H1 (cell line): ENCODE results near the gene HCAR1. TPM values are rescaled to one million over a fixed set of nuclear protein-coding genes. Genes with fewer than 3 reads are reported as not detected.

Experiments used
- CTCF ChIA-PET: fragments of 300-600 bp; sonication (Branson Sonifier 250); formaldehyde crosslinking; loops from one replicate; lab custom pipeline; 2021; ENCODE audit not compliant: partially characterized antibody; lab: Charles Lee
- POLR2A ChIA-PET: fragments of 300-600 bp; sonication (Branson Sonifier 250); formaldehyde crosslinking; loops from one replicate; lab custom pipeline; 2021; ENCODE audit warnings: inconsistent platforms; ENCODE audit not compliant: partially characterized antibody; lab: Charles Lee
- DNase-seq, 2 experiments: peaks; one replicate each; pipeline versions ENCODE4 v3.0.0 to v3.0.0-alpha.2; 2010 to 2022; ENCODE audit warnings: low spot score in 2 of 2, low read depth in 1 of 2, mixed read lengths in 1 of 2
- FAIRE-seq: peaks from 2 replicates; lab custom pipeline; 2011; peaks lifted over from hg19 to GRCh38; lab: Jason Lieb, UNC
- H2AFZ ChIP-seq: 2 replicates; pipeline ENCODE4 v1.8.1; 2012; ENCODE audit warnings: low read length, inconsistent platforms
- H2AK5ac ChIP-seq: 2 replicates; pipeline ENCODE4 v1.6.1; 2013; ENCODE audit warnings: low read depth, low read length
- H2BK120ac ChIP-seq: replicated peaks from 2 replicates; pipeline ENCODE3; 2013; ENCODE audit warnings: low read depth, low read length, inconsistent platforms
- H2BK12ac ChIP-seq: 2 replicates; pipeline ENCODE4 v1.6.1; 2013; ENCODE audit warnings: low read depth, low read length
- H2BK15ac ChIP-seq: 2 replicates; pipeline ENCODE4 v1.6.1; 2013; ENCODE audit warnings: low read length
- H2BK20ac ChIP-seq: 2 replicates; pipeline ENCODE4 v1.6.1; 2013; ENCODE audit warnings: low read length
- H2BK5ac ChIP-seq: 2 replicates; pipeline ENCODE4 v1.6.1; 2013; ENCODE audit warnings: low read depth, low read length
- H3K14ac ChIP-seq: 2 replicates; pipeline ENCODE4 v1.6.1; 2013; ENCODE audit warnings: inconsistent platforms; ENCODE audit not compliant: insufficient read length
- H3K18ac ChIP-seq: 2 replicates; pipeline ENCODE4 v1.6.1; 2013; ENCODE audit warnings: low read length; ENCODE audit errors: extremely low read depth
- H3K23ac ChIP-seq: 2 replicates; pipeline ENCODE4 v1.6.1; 2013; ENCODE audit warnings: inconsistent platforms; ENCODE audit not compliant: insufficient read length
- H3K23me2 ChIP-seq: 2 replicates; pipeline ENCODE4 v1.6.1; 2013; ENCODE audit warnings: low read depth, low read length
- H3K27ac ChIP-seq: 2 replicates; pipeline ENCODE4 v1.6.1; 2011; ENCODE audit warnings: low read depth, low read length, inconsistent platforms
- H3K27me3 ChIP-seq, 4 experiments: replicated peaks in 1 of 4; 1 replicate in 1 of 4; 2 replicates in 3 of 4; pipeline versions ENCODE4 v1.6.1 to v1.8.1; 2011 to 2013; ENCODE audit warnings: low read length in 3 of 4, mild to moderate bottlenecking in 3 of 4, inconsistent platforms in 2 of 4, mixed read lengths in 2 of 4, moderate library complexity in 1 of 4; ENCODE audit not compliant: control insufficient read depth in 3 of 4, insufficient read depth in 3 of 4; ENCODE audit errors: extremely low read depth in 1 of 4
- H3K36me3 ChIP-seq, 4 experiments: 2 replicates each; pipeline versions ENCODE4 v1.6.1 to v1.8.1; 2011 to 2013; ENCODE audit warnings: mild to moderate bottlenecking in 4 of 4, low read length in 3 of 4, moderate library complexity in 2 of 4, control low read depth in 1 of 4, inconsistent platforms in 1 of 4; ENCODE audit not compliant: insufficient read depth in 4 of 4, control insufficient read depth in 2 of 4
- H3K4ac ChIP-seq: replicated peaks from 2 replicates; pipeline ENCODE3; 2013; ENCODE audit warnings: low read length, low read depth, mixed read lengths, inconsistent platforms; ENCODE audit not compliant: insufficient read length
- H3K4me1 ChIP-seq, 4 experiments: replicated peaks in 1 of 4; 1 replicate in 1 of 4; 2 replicates in 3 of 4; pipeline versions ENCODE4 v1.6.1 to v1.8.1; 2011 to 2013; ENCODE audit warnings: low read length in 3 of 4, inconsistent platforms in 2 of 4, mixed read lengths in 1 of 4; ENCODE audit not compliant: insufficient read depth in 4 of 4, control insufficient read depth in 3 of 4
- H3K4me2 ChIP-seq, 2 experiments: 2 replicates each; pipeline versions ENCODE4 v1.6.1 to v1.8.1; 2011 to 2013; ENCODE audit warnings: low read depth in 2 of 2, low read length in 2 of 2, control low read depth in 1 of 2, inconsistent platforms in 1 of 2, mild to moderate bottlenecking in 1 of 2; ENCODE audit not compliant: insufficient read depth in 1 of 2
- H3K4me3 ChIP-seq, 4 experiments: fragments of 200-600, 300-600 bp in 1 of 4; sonication (generic), shearing (Covaris generic), sonication (Bioruptor Twin) in 1 of 4; 2 replicates each; pipeline versions ENCODE4 v1.5.1 to v1.8.1; 2011 to 2016; ENCODE audit warnings: low read length in 4 of 4, low read depth in 3 of 4, control low read depth in 2 of 4, inconsistent platforms in 2 of 4, mild to moderate bottlenecking in 2 of 4, mixed read lengths in 1 of 4, moderate library complexity in 1 of 4; ENCODE audit not compliant: insufficient read depth in 2 of 4; ENCODE audit errors: extremely low read depth in 1 of 4
- H3K56ac ChIP-seq: replicated peaks from 2 replicates; pipeline ENCODE3; 2013; ENCODE audit warnings: low read depth, mild to moderate bottlenecking, mixed read lengths, low read length, inconsistent platforms; ENCODE audit not compliant: insufficient read length
- H3K79me1 ChIP-seq: 2 replicates; pipeline ENCODE4 v1.6.1; 2013; ENCODE audit warnings: low read depth, low read length, control low read depth
- H3K79me2 ChIP-seq, 2 experiments: 2 replicates each; pipeline versions ENCODE4 v1.6.1 to v1.8.1; 2012 to 2013; ENCODE audit warnings: low read length in 2 of 2, mild to moderate bottlenecking in 2 of 2, inconsistent platforms in 1 of 2; ENCODE audit not compliant: insufficient read depth in 2 of 2, control insufficient read depth in 1 of 2
- H3K9ac ChIP-seq, 4 experiments: replicated peaks in 1 of 4; 1 replicate in 1 of 4; 2 replicates in 3 of 4; pipeline versions ENCODE4 v1.6.1 to v1.8.1; 2011 to 2013; ENCODE audit warnings: low read depth in 3 of 4, low read length in 3 of 4, control low read depth in 2 of 4, mild to moderate bottlenecking in 2 of 4, moderate library complexity in 2 of 4, inconsistent platforms in 1 of 4; ENCODE audit errors: extremely low read depth in 1 of 4
- H3K9me3 ChIP-seq, 2 experiments: 2 replicates each; pipeline versions ENCODE4 v1.6.1 to v1.8.1; 2012 to 2013; ENCODE audit warnings: mild to moderate bottlenecking in 2 of 2, moderate library complexity in 2 of 2, control low read depth in 1 of 2, inconsistent platforms in 1 of 2, low read depth in 1 of 2, low read length in 1 of 2, mixed read lengths in 1 of 2; ENCODE audit not compliant: insufficient read depth in 2 of 2
- H4K20me1 ChIP-seq, 2 experiments: replicated peaks in 1 of 2; 2 replicates each; pipeline versions ENCODE3 to v1.8.1; 2011 to 2013; ENCODE audit warnings: inconsistent platforms in 2 of 2, low read length in 2 of 2, mild to moderate bottlenecking in 1 of 2; ENCODE audit not compliant: insufficient read depth in 2 of 2, control insufficient read depth in 1 of 2
- H4K5ac ChIP-seq: 2 replicates; pipeline ENCODE4 v1.6.1; 2013; ENCODE audit warnings: low read length, low read depth, mixed read lengths, inconsistent platforms; ENCODE audit not compliant: insufficient read length
- H4K8ac ChIP-seq: 2 replicates; pipeline ENCODE4 v1.8.0; 2013; ENCODE audit warnings: mild to moderate bottlenecking, moderate library complexity, low read length, inconsistent platforms; ENCODE audit not compliant: insufficient read depth; ENCODE audit errors: extremely low read depth
- H4K91ac ChIP-seq: replicated peaks from 2 replicates; pipeline ENCODE3; 2013; ENCODE audit warnings: low read length, mixed read lengths, inconsistent platforms; ENCODE audit not compliant: insufficient read length
- SP2 ChIP-seq: IDR thresholded peaks from 2 replicates; pipeline ENCODE4 v1.6.1; 2012; ENCODE audit warnings: mild to moderate bottlenecking, low read length, inconsistent platforms
- SRF ChIP-seq: IDR thresholded peaks from 2 replicates; pipeline ENCODE4 v1.6.1; 2011; ENCODE audit warnings: mild to moderate bottlenecking, low read depth, low read length, moderate library complexity
- TCF12 ChIP-seq: IDR thresholded peaks from 2 replicates; pipeline ENCODE4 v1.6.1; 2011; ENCODE audit warnings: low read depth, mild to moderate bottlenecking, low read length
- WGBS, 2 experiments: shearing (Covaris generic) in 1 of 2; methylation state at CpG; one replicate each; pipeline versions ENCODE4 v1.1.6 to v1.1.7; 2013 to 2015; ENCODE audit warnings: low lambda C conversion rate in 2 of 2, mixed read lengths in 2 of 2, inconsistent platforms in 1 of 2, low coverage in 1 of 2, missing lambda C conversion rate in 1 of 2; ENCODE audit not compliant: insufficient replicate concordance in 2 of 2, insufficient coverage in 1 of 2, insufficient read length in 1 of 2; ENCODE audit errors: extremely low coverage in 1 of 2, missing lambda C conversion rate in 1 of 2; 5-methylcytosine and 5-hydroxymethylcytosine counted together
- polyA plus RNA-seq, 7 experiments: library from polyadenylated mRNA; depleted of rRNA in 3 of 7; stranded (reverse) in 5 of 7; unstranded in 2 of 7; fragments of >200 nt in 5 of 7; fragments of 200-250 nt in 2 of 7; gene quantifications; 1 replicate in 5 of 7; 2 replicates in 1 of 7; 4 replicates in 1 of 7; pipeline versions ENCODE4 v1.2.1 to v1.2.3, GENCODE V29; 2011 to 2013; ENCODE audit warnings: missing spikeins in 2 of 7, mixed read lengths in 2 of 7
- total RNA-seq: library from RNA; stranded (reverse); fragmentation: NEBNext Ultra II Directional; extraction: Animal tissue kit (Norgen Biotek cat#: 25700); gene quantifications from 2 replicates; pipeline ENCODE4 v1.2.1, GENCODE V29; 2021

The HCAR1 gene
- total and polyA plus RNA-seq, 2 of the 8 experiments (the other 6 are each of a cell fraction or from before 2014, with no cell fraction given): 0.02 TPM; not detected in 1

DNA sequence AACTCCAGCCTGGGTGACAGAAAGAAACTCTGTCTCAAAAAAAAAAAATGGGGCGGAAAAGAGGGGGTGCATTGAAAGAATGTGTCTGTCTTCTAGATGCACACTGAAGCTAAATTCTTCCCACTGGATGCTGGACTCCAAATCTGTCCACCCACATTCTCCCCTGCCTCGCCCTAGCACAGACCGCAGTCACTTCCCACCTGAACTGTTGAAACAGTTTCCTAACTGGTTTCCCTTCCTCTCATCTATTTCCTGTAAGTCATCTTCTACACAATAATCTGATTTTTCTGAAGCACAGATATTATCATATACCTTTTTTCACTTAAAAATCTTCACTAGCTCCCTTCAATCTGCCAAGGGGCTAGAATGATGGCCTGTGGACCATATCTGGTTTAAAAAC is 1.5 kb upstream of the HCAR1 start:
- H2BK5ac ChIP-seq: no peak overlapping the region
- H2BK20ac ChIP-seq: no peak overlapping the region
- H4K8ac ChIP-seq: no peak overlapping the region
- no peak overlapping the region for H3K18ac ChIP-seq
- no peak overlapping the region for H3K4me3 ChIP-seq
- H2BK120ac ChIP-seq: no peak overlapping the region
- no peaks in the 10 kb centered on the region for H3K79me2 ChIP-seq
- H3K9me3 ChIP-seq: no peaks in the 10 kb centered on the region
- FAIRE-seq (no peak), DNase-seq (no peak)
- no peak overlapping the region for H2BK15ac ChIP-seq
- H4K20me1 ChIP-seq: no peaks in the 10 kb centered on the region
- 89% methylated on average over 3 of the region's 3 CpGs; no CpG with 5 or more reads in 1 of the 2 experiments for WGBS, 2 experiments
- H3K23me2 ChIP-seq: no peaks in the 10 kb centered on the region
- no peak overlapping the region for H3K14ac ChIP-seq
- POLR2A ChIA-PET: no interaction called here
- H2AFZ ChIP-seq: no peak overlapping the region
- H3K27ac ChIP-seq: no peak overlapping the region
- H2BK12ac ChIP-seq: no peak overlapping the region
- no peak overlapping the region for H3K9ac ChIP-seq
- no peak overlapping the region for H4K91ac ChIP-seq
- H2AK5ac ChIP-seq: no peak overlapping the region
- no peaks in the 10 kb centered on the region for H3K27me3 ChIP-seq
- TF ChIP-seq SRF: no peak
- TF ChIP-seq TCF12: no peak
- TF ChIP-seq SP2: no peak
- no peaks in the 10 kb centered on the region for H3K36me3 ChIP-seq
- no peak overlapping the region for H3K56ac ChIP-seq
- H3K79me1 ChIP-seq: no peaks in the 10 kb centered on the region
- no peak overlapping the region for H3K23ac ChIP-seq
- no peak overlapping the region for H3K4me2 ChIP-seq
- no peaks in the 10 kb centered on the region; a peak in 1 of 7 replicates for H3K4me1 ChIP-seq
- no peak overlapping the region for H3K4ac ChIP-seq
- CTCF ChIA-PET: interaction anchor here (1.5 kb wide), 1 partner anchor 13 kb away, joined by 3 read pairs; no protein-coding TSS in a partner anchor
- no peak overlapping the region for H4K5ac ChIP-seq
